GM21367 (cell line): Measurements from ENCODE around the gene FZD10.

Experiments used
- ATAC-seq: cut with Tn5 transposase; IDR thresholded peaks from one replicate; pipeline ENCODE4 v1.9.1; 2021; ENCODE audit not compliant: unreplicated experiment

The FZD10 gene

DNA sequence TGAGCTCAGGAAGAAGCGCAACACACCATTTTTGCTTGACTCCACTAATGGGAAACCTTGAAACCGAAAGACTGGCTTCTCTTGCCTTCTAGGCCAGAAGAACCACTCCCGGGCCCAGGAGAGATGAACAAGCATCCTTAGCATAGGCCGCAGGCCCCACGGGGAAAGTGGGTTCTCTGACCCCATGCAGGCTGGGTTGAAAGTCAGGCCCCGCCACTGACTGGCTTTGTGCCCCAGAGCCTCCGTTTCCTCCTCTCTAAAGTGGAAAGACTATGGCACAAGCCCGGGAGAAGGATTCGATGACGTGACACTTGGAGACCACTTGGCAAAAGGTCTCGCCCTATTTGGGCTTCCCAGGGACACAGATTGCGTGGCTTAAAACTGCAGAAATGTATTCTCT, 9.9 kb upstream of the FZD10 start:
- ATAC-seq, result no peak

DNA sequence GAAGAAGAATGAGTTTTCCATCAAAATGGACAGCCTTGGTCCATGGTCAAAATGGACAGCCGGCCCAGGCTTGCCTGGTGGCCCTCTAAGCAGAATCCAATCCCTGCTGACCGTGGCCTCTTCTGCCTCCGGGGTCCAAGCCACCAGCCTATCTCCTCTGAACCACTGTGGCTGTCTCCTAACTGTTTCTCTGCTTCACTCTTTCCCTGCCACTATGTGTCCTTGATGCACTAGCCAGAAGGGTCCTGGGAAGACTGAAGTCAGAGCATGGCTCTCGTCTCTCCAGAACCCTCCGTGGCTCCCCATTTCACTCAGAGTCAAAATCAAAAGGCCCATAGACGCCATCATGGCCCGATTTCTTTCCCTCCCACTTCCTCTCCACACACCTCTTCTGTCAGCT, 8.5 kb upstream of the FZD10 start:
- ATAC-seq, result no peak

GRCh38 chr12:130154276-130155070, 7.8 kb upstream of the FZD10 start:
- no peak for ATAC-seq

GRCh38 chr12:130155416-130156073, 6.7 kb upstream of the FZD10 start:
- no peak for ATAC-seq

DNA sequence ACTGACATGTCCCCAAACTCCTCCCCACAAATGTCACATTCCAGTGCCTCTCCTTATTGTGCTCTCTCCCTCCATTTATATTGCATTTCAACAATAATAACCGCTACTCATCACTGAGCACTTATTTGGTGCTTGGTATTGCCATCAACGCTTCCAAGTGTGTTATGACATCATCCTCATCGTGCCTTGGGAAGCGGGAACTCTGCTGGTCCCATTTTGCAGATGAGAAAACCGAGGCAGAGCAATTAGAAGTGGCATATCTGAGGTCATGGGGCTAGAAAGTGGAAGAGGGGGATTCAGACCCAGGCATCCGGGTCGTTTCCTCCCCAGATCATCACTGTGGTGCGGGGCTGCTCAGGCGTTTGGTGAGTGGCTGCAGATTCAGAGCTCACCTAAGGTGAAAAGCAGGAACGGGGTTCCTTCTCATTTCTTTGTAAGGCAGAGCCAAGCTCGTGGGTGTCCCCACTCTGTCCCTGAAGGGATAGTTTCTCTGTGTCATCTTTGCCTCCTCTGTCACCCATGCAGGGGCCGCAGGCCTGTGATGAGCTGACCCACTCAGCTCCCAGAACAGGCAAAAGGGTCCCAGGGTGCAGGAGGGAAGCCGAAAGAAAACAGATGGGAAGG, 5.5 kb upstream of the FZD10 start:
- no peak for ATAC-seq

DNA sequence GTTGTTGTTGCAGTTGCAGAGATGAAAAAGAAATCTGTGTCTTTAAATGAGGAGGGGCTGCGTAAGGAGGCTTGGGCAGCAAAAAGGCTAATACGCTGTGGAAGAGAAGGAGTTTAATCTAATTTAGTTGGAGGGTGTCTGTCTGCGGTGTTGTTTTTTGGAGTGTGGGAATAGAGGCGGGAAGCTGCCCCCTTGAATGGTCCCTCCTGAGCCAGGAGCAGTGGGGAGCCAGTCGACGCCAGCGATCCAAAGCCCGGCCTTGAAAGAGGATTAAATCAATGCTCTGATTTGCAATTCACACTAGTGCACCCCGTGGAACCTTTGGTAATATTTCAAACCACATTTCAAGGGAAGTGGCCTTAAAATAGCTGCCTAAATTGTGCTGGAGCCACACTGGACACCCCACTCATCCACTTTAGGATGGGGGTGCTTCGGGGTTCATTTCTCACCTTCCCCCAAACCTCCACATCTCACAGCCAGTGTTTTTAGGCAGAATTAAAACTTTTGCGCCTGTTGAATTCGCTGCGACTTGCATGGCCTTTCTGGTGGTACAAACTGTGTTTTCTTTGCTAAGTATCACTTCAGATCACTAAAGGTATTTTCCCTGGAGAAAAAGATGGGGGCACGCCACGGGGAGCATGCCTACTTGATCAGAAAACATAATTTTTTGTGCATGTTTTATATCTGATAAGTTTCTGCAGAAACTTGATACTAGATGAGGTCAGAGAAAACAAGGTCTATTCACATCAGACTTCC, 4.1 kb upstream of the FZD10 start:
- ATAC-seq, result no peak

- no peak for ATAC-seq
Observed at GRCh38 chr12:130158754-130159059, 3.6 kb upstream of the FZD10 start.

DNA sequence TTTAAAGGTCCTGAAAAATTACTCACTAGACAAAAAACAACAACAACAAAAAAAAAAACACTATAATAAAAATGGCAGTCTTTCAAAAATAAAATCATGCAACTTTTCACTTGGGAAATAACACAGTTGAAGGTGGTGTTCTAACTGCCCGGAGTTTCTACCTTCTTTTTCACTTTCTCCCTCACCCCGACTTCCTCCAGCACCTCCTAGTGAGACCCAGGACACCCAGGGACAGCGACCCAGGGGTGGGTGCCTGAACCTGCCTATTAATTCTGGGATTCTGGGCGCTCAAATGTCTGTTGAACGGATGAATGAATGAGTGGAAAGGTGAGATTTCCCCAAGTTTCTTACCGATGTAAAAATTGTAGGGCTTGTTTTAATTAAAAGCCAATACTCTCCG, 2.0 kb upstream of the FZD10 start:
- no peak for ATAC-seq

GRCh38 chr12:130160711-130161231, 1.5 kb upstream of the FZD10 start:
- ATAC-seq, result no peak

GRCh38 chr12:130161261-130162243, 712 bp upstream of the FZD10 start:
- no peak for ATAC-seq

DNA sequence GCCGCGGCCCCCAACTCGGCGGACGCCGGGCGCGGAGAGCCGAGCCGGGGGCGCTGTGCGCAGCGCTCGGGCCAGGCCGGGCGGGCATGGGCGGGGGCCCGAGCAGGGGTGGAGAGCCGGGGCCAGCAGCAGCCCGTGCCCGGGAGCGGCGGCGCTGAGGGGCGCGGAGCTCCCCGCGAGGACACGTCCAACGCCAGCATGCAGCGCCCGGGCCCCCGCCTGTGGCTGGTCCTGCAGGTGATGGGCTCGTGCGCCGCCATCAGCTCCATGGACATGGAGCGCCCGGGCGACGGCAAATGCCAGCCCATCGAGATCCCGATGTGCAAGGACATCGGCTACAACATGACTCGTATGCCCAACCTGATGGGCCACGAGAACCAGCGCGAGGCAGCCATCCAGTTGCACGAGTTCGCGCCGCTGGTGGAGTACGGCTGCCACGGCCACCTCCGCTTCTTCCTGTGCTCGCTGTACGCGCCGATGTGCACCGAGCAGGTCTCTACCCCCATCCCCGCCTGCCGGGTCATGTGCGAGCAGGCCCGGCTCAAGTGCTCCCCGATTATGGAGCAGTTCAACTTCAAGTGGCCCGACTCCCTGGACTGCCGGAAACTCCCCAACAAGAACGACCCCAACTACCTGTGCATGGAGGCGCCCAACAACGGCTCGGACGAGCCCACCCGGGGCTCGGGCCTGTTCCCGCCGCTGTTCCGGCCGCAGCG, 639 bp downstream of the FZD10 start:
- ATAC-seq, result no peak

DNA sequence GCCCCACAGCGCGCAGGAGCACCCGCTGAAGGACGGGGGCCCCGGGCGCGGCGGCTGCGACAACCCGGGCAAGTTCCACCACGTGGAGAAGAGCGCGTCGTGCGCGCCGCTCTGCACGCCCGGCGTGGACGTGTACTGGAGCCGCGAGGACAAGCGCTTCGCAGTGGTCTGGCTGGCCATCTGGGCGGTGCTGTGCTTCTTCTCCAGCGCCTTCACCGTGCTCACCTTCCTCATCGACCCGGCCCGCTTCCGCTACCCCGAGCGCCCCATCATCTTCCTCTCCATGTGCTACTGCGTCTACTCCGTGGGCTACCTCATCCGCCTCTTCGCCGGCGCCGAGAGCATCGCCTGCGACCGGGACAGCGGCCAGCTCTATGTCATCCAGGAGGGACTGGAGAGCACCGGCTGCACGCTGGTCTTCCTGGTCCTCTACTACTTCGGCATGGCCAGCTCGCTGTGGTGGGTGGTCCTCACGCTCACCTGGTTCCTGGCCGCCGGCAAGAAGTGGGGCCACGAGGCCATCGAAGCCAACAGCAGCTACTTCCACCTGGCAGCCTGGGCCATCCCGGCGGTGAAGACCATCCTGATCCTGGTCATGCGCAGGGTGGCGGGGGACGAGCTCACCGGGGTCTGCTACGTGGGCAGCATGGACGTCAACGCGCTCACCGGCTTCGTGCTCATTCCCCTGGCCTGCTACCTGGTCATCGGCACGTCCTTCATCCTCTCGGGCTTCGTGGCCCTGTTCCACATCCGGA, 1.4 kb downstream of the FZD10 start:
- no peak for ATAC-seq

DNA sequence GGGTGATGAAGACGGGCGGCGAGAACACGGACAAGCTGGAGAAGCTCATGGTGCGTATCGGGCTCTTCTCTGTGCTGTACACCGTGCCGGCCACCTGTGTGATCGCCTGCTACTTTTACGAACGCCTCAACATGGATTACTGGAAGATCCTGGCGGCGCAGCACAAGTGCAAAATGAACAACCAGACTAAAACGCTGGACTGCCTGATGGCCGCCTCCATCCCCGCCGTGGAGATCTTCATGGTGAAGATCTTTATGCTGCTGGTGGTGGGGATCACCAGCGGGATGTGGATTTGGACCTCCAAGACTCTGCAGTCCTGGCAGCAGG, 1.9 kb downstream of the FZD10 start:
- ATAC-seq, result no peak

DNA sequence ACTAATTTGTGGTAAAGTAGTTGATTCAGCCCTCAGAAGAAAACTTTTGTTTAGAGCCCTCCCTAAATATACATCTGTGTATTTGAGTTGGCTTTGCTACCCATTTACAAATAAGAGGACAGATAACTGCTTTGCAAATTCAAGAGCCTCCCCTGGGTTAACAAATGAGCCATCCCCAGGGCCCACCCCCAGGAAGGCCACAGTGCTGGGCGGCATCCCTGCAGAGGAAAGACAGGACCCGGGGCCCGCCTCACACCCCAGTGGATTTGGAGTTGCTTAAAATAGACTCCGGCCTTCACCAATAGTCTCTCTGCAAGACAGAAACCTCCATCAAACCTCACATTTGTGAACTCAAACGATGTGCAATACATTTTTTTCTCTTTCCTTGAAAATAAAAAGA, 2.7 kb downstream of the FZD10 start:
- no peak for ATAC-seq

GRCh38 chr12:130166306-130166705, 4.0 kb downstream of the FZD10 start:
- no peak for ATAC-seq

GRCh38 chr12:130167537-130167936, 5.3 kb downstream of the FZD10 start:
- no peak for ATAC-seq

GRCh38 chr12:130169256-130169655, 7.0 kb downstream of the FZD10 start:
- no peak for ATAC-seq

DNA sequence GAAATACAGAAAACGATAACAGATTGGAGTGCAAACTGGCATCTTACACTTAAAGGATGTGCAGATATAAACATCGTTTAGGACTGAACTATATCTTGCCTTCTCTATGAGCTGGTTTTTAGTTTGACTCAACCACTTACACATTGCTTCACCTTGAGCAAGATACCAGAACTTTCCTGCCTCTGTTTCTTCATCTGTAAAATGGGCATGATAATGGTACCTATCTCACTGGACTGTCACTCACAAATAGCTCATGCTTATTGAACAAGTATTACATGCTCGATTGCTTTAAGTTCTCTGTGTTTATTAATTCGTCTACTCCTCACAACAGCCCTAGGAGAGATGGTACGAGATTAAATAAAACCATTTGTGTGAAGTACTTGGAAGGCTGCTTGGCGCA, 7.7 kb downstream of the FZD10 start:
- ATAC-seq, result no peak

GRCh38 chr12:130170611-130171010, 8.3 kb downstream of the FZD10 start:
- no peak for ATAC-seq
